Measurements from ENCODE around the gene PRICKLE2.

Gene PRICKLE2

GRCh38 chr3:64063207-64063982 lies 161.9 kb downstream of the PRICKLE2 start:
- H3K36me3 ChIP-seq (ENCODE audit: insufficient read depth, low read length): no peaks in the 10 kb centered on the region
- H3K4me2 ChIP-seq (ENCODE audit: low read length): no peak overlapping the region

GRCh38 chr3:64061628-64062027 lies 163.6 kb downstream of the PRICKLE2 start:
- no peaks in the 10 kb centered on the region for H3K36me3 ChIP-seq (ENCODE audit: insufficient read depth, low read length)
- H3K9me3 ChIP-seq (ENCODE audit: low read length): no peaks in the 10 kb centered on the region
- H2AFZ ChIP-seq (ENCODE audit: low read length): no peak overlapping the region
- TF ChIP-seq EZH2 (IDR thresholded peaks at IDR 0.05; ENCODE audit: borderline replicate concordance, low read length) (no peak), CTCF (IDR thresholded peaks at IDR 0.05; ENCODE audit: low read length) (no peak)
- no peak overlapping the region for H3K4me3 ChIP-seq (ENCODE audit: low read depth, low read length, poor library complexity, severe bottlenecking)
- H3K27ac ChIP-seq (ENCODE audit: low read depth, low read length, poor library complexity, severe bottlenecking): no peak overlapping the region
- no peaks in the 10 kb centered on the region for H4K20me1 ChIP-seq (ENCODE audit: insufficient read depth, low read length)
- H3K4me2 ChIP-seq (ENCODE audit: low read length): no peak overlapping the region
- no peaks in the 10 kb centered on the region for H3K4me1 ChIP-seq (ENCODE audit: insufficient read depth, low read length, severe bottlenecking)
- no peaks in the 10 kb centered on the region for H3F3A ChIP-seq (ENCODE audit: insufficient read depth, low read length)
- H3K9ac ChIP-seq (ENCODE audit: low read length): no peak overlapping the region
- no peaks in the 10 kb centered on the region for H3K9me2 ChIP-seq (ENCODE audit: low read depth, low read length)
- no peaks in the 10 kb centered on the region for H3K79me2 ChIP-seq (ENCODE audit: insufficient read depth, low read length)
- H3K27me3 ChIP-seq (ENCODE audit: insufficient read depth, low read length): no peaks in the 10 kb centered on the region

More at GRCh38 chr3:64063207-64063982, 161.9 kb downstream of the PRICKLE2 start:
- Histone ChIP-seq H3K4me1 (ENCODE audit: insufficient read depth, low read length, severe bottlenecking) (no peaks in the 10 kb centered on the region), H3K9me2 (ENCODE audit: low read depth, low read length) (no peaks in the 10 kb centered on the region), H3K9me3 (ENCODE audit: low read length) (no peaks in the 10 kb centered on the region), H4K20me1 (ENCODE audit: insufficient read depth, low read length) (no peaks in the 10 kb centered on the region), H3K9ac (ENCODE audit: low read length) (no peak overlapping the region), H2AFZ (ENCODE audit: low read length) (no peak overlapping the region), H3K4me3 (ENCODE audit: low read depth, low read length, poor library complexity, severe bottlenecking) (no peak overlapping the region), H3K27ac (ENCODE audit: low read depth, low read length, poor library complexity, severe bottlenecking) (no peak overlapping the region), H3K79me2 (ENCODE audit: insufficient read depth, low read length) (no peaks in the 10 kb centered on the region), H3K27me3 (ENCODE audit: insufficient read depth, low read length) (no peaks in the 10 kb centered on the region; the same call in 1 of the 2 replicates), H3F3A (ENCODE audit: insufficient read depth, low read length) (no peaks in the 10 kb centered on the region)
- TF ChIP-seq CTCF (IDR thresholded peaks at IDR 0.05; ENCODE audit: low read length): no peak
- no peak for TF ChIP-seq EZH2 (IDR thresholded peaks at IDR 0.05; ENCODE audit: borderline replicate concordance, low read length)

GRCh38 chr3:64059484-64060175 lies 165.6 kb downstream of the PRICKLE2 start:
- no peaks in the 10 kb centered on the region for H3F3A ChIP-seq (ENCODE audit: insufficient read depth, low read length)
- no peaks in the 10 kb centered on the region for H3K27me3 ChIP-seq (ENCODE audit: insufficient read depth, low read length)
- H3K9me3 ChIP-seq (ENCODE audit: low read length): no peaks in the 10 kb centered on the region
- H3K4me2 ChIP-seq (ENCODE audit: low read length): no peak overlapping the region
- no peaks in the 10 kb centered on the region for H3K36me3 ChIP-seq (ENCODE audit: insufficient read depth, low read length)
- H3K9ac ChIP-seq (ENCODE audit: low read length): no peak overlapping the region
- H3K79me2 ChIP-seq (ENCODE audit: insufficient read depth, low read length): no peaks in the 10 kb centered on the region
- no peak overlapping the region for H3K4me3 ChIP-seq (ENCODE audit: low read depth, low read length, poor library complexity, severe bottlenecking)
- no peak for TF ChIP-seq CTCF (IDR thresholded peaks at IDR 0.05; ENCODE audit: low read length)
- no peaks in the 10 kb centered on the region for H3K9me2 ChIP-seq (ENCODE audit: low read depth, low read length)
- H2AFZ ChIP-seq (ENCODE audit: low read length): no peak overlapping the region
- no peaks in the 10 kb centered on the region for H4K20me1 ChIP-seq (ENCODE audit: insufficient read depth, low read length)
- no peak overlapping the region for H3K27ac ChIP-seq (ENCODE audit: low read depth, low read length, poor library complexity, severe bottlenecking)
- no peaks in the 10 kb centered on the region for H3K4me1 ChIP-seq (ENCODE audit: insufficient read depth, low read length, severe bottlenecking)
